Ovary (tissue), 3 donors: ENCODE data around the gene ANGPTL7.

Source experiments
- CTCF ChIP-seq, 3 donors: fragments of 450-650 bp in 2 of 3; fragments of 200-600 bp in 1 of 3; IDR thresholded peaks; one replicate each; pipeline versions ENCODE4 v1.5.1 to v1.8.0; 2016 to 2022; ENCODE audit warnings: antibody characterized with exemption in 3 of 3, mild to moderate bottlenecking in 1 of 3
- EP300 ChIP-seq: sonication (generic); formaldehyde crosslinking; IDR thresholded peaks from one replicate; pipeline ENCODE4 v1.6.1; 2017; ENCODE audit warnings: antibody characterized with exemption
- POLR2A ChIP-seq: fragments of 450-650 bp; IDR thresholded peaks from one replicate; pipeline ENCODE4 v1.6.1; 2017; ENCODE audit warnings: antibody characterized with exemption, mild to moderate bottlenecking, moderate library complexity
- donor health status: DM: no; HTN: no; CAD: no.

- no peak for TF ChIP-seq POLR2A
- TF ChIP-seq CTCF (IDR thresholded peaks at IDR 0.05) = no peak
- no peak for TF ChIP-seq EP300
Observed at GRCh38 chr1:11145741-11146140, 43.4 kb upstream of the ANGPTL7 start.
